HG03469 (cell line): ENCODE results near the gene CD53.

Experiments
- ATAC-seq: cut with Tn5 transposase; IDR thresholded peaks from one replicate; pipeline ENCODE4 v1.9.1; 2021; ENCODE audit warnings: mild to moderate bottlenecking, moderate library complexity, moderate number of reproducible peaks; ENCODE audit not compliant: unreplicated experiment

Gene CD53

DNA sequence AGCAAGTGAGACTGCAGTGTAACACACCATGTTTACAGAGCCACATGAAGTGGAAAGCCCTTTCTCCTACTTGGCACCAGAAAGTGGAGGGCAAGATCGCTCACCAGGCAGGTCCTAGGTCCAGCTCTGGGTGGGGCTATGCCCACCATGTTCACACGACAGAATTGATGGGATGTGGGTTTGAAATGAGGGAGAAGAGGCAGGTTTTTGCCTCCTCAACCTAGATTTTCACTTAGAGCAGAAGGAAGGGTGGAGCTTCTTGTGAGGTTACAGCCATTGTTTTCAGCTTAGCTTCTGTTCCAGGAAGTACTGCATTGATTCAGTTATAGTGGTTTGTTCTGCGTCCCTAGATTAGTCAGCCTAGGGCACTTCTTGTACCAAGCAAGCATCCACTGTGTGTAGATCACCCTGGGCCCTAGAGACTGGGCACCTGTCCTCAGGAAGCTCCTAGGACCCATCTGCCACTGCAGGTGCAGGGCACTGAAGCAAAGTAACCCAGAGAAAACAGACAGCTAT, 2.3 kb downstream of the CD53 start:
- ATAC-seq: peak; percentile 32

DNA sequence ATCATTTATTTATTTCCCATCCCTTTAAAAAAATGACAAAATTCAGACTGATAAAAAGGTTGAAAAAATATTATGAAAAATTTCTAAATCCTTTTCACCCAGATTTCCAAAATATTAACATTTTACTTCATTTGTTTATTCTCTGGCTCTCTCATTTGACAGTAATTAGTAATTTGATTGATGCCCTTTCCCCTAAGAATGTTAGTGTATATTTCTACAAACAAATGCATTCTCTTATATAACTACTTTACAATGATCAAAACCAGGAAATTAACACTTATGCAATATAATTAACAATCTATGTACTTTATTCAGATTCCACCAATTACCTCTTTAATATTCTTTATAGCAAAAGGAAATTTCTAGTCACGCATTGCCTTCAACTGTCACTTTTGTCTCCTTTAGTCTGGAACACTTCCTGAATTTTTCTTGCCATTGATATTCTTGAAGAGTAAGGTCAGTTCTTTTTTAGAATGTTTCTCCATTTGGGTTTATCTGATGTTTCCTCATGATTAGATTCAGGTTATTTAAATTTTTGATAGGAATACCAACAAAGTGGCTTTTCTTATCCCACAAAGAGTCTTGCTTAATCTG, 3.9 kb downstream of the CD53 start:
- ATAC-seq: no peak

DNA sequence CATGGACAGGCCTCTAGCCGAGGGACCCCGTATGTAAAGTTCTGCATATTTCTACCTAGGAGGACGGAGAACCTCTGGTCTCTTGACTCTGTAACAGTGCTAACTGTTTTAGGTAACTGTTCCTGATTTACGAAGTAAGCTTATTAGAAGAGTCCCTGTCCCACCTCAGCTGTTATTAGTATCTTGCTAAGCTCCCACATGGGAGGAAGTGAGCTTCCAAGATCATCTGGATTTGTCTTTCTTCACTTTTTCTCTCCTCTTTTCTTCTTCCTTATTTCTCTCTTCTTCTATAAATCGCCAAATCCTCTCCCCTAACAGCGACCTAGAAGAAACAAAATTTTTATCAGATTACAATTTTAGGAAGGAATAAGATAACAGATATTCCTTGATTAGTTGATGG, 4.4 kb downstream of the CD53 start:
- ATAC-seq: no peak

DNA sequence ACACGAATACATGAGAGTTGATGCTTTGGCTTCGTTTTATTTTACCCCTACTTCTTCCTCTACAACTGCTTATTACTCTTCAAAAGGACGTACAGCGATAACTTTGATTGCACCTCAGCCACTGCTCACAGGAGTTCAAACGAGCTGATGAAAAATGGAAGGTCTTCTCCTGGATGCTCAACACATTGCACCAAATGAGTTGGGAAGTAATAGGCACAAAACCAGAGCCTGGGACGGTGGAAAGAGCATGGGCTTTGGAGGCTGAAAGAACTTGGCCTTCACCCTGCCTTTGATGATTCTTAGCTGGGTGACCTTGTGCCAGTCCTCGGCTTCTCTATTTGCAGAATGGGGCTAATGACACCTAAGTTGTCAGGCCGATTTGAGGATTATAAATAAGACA, 4.8 kb downstream of the CD53 start:
- ATAC-seq: no peak

DNA sequence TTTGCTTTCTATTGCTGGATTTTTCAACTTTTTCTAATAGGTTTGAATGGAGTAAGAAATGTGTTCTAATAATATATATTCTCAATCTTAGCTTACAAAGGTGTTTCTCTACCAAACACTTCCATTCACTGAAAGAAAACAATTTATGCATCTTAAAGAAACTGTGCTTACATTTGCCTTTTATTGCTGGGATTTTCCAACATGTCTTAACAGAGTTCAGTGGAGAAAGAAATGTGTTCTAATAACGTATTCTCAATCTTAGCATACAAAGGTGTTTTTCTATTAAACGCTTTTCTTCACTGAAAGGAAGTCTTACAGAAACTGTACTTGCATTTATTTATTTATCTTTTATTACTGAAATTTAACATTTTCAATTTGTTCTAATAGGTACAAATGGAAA, 5.6 kb downstream of the CD53 start:
- no peak for ATAC-seq

DNA sequence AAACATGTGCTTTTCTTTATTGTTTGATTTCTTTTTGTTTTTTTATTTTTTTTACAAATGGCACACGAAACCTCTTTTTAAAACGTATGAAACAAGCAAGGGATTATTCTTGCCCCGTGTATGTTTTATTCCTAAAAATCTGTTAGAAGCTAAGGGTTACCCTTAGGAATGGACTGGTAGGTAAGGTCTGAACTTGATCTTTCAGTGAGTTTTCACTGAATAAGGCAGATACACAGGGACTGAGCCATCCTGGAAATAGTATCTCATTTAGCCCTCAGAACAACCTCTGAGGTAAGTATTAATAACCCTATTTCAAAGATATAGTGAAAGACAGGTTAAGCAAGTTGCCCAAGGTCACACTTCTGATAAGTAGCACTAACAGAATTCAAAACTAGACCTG, 6.0 kb downstream of the CD53 start:
- no peak for ATAC-seq

DNA sequence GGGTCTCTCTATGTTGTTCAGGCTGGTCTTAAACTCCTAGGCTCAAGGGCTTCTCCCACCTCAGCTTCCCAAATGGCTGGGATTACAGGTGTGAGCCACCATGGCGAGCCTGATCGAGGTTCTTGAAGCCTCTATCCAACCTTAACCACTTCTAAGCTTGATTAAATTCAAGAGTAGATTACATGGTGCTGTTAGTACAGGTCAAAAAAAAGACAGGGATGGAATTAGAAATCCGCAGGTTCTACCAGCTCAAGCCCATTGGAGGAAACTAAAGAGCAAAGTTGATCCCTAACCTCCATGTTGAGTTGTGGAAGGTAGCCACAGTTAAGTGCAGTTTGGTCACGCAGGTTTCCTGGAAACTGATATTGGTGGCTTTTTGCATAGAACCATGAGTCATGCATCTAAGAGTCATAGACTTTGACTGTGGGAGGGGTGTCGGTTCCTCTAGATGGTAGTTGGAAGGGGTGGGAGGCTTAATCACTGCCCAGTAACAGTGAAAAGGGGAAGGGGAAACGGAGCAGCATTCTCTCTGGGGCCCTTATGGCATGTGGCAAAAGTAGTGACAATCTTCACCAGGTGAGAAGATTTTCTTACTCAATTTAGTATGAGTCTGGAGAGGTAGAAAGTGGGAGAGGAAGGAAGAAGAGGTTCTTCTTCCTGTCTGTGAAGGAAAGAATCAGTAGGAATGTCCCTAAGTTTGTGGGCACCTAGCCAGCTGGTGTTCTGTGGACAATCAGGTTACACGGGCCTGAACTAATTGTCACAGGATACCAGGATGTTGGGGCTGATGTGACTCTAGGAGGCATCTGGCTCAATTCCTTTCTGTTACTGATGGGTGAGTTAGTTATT, 7.0 kb downstream of the CD53 start:
- ATAC-seq: no peak

DNA sequence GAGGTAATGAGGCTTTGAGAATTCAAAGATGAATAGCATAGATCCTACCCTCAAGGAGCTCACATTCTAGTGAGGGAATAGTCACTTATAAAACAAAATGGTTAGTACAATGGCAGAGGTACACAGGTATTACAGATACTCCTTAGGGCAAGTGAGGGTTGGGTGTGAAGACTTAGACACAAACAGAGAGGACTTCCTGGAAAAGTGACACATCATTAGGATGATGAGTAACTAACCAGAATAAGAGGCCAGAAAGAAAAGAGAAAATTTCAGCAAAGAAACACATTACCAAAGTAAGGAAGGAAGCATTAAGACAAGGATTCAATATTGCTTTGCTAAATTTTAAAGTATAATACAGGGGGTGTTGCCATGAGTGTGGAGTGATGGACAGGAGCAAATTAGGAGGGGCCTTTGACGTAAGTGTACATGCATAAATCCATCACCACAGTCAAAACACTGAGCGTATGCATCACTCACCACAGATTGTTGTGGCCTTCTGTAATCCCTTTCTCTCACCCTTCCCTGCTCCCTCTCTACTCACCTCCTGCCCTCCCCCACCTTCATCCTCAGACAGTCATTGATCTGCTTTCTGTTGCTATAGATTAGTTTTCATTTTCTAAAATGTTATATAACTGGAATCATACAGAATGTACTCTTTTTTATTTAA, 7.9 kb downstream of the CD53 start:
- no peak for ATAC-seq

DNA sequence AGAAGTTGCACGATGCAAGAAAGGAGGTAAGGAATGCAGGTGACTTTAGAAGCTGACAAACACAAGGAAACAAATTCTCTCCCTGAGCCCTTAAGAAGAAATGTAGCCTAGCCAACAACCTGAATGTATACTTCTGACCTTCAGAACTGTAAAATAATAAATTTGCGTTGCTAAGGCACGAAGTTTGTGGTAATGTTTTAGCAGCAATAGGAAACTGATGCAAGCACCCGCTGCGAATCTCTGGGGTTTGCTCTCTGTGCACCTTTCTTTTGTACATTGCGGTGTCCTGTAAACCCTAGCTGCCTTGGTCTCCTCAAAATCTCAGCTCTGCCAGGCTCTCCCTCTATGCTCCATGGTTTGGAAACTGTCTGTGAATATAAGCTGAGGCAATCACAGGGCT, 15.1 kb downstream of the CD53 start:
- ATAC-seq: no peak

DNA sequence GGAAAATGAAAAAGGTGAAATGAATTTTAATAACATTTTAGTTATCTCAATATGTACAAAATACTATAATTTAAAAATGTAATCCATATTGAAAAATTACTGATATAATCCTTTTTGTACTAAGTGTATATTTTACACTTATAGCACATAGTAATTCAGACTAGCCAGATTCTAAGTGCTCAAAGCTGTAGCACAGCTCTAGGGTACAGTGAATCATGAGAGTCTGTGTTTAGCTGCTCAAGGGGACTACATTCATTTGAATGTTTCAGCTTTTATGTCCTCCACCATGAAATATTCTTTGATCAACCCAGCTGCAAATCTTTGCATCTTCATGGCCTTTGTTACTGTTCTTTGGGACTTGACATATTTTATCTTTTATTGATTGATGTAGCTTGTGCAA, 15.7 kb downstream of the CD53 start:
- ATAC-seq: no peak

DNA sequence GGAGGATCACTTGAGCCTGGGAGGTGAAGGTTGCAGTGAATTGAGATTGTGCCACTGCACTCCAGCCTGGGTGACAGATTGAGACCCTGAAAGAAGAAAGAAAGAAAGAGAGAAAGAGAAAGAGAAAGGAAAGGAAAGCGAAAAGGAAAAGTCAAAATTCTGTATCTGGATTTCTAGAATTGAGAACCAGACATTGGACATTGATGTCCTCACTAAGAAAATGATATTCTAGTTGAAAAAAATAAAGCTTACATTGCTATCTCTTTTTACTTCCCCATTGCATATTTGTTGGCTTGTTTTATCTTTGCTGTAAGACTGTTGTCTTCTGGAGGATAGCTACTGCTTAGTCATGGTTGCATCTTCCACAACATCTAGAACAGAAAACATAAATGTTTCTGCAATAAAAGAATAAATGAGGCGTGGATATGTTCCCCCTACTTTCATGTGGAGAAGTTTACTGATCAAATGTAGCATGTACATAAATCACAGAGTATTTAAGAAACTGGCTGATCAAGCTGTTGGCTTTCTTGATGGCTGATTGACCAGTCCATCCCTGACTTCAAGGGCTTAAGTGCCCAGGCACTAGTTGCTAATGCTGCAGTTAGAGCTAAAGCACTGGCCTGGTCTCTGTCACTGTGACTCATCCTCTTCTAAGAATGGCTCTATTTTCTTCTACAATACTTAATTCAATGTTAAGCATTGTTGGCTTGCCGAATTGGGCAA, 17.7 kb downstream of the CD53 start:
- no peak for ATAC-seq

DNA sequence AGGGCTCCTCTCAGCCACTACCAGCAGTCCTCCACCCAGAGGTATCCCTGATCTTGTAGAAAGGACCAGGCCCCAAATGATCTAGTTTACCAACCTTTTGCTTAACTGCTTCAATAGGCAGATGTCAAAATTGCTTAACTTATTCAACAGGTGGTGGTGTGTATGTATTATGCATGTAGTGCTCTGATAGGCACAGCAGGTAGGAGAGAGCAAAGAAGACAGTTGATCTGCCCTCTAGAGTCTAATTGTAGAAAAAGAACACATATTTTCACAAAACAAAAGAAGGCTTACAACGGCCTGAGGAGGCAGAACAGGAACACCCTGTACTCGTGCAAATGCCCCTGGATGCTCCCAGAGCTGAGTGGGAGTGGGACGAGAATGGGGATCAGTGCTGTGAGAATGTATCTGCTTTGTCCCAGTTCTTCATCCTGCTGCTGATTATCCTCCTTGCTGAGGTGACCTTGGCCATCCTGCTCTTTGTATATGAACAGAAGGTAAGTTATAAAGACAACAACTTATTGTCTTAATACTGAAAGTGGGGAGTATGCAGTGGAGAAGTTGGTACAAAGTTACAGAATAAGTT, 21.1 kb downstream of the CD53 start:
- no peak for ATAC-seq

DNA sequence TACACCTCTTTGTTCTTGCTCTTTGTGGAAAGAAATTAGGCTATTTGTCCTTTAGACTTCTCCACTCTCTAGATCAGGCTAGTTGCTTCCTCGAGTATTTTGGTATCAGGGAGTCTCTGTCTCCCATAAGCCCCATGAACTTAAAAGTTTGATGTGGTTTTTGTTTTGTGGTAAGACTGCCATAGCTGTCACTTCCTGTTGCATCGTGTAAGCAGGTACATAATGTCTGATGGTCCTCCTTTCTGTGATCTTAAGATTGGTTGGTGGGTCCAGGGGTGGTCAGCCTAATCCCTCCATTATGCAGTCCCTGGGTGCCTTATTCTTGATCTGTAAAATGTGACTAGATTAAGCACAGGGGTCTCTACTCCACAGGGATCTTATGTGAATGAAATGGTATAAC, 23.1 kb downstream of the CD53 start:
- no peak for ATAC-seq

DNA sequence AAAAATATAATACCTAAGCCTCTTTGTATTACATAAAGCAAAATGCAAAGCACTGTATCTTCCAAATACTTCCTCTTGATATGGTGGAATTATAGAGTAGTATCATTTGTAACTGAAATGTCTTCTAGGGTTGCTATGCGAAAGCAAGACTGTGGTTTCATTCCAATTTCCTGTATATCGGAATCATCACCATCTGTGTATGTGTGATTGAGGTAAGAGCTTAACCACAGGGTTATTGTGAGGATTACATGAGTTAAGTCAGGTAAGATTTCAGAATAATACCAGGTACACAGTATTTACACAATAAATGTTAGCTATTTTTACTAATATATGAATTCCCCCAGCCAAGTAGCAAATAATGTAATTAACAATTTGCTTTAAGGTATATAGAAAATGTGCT, 24.7 kb downstream of the CD53 start:
- ATAC-seq: no peak

DNA sequence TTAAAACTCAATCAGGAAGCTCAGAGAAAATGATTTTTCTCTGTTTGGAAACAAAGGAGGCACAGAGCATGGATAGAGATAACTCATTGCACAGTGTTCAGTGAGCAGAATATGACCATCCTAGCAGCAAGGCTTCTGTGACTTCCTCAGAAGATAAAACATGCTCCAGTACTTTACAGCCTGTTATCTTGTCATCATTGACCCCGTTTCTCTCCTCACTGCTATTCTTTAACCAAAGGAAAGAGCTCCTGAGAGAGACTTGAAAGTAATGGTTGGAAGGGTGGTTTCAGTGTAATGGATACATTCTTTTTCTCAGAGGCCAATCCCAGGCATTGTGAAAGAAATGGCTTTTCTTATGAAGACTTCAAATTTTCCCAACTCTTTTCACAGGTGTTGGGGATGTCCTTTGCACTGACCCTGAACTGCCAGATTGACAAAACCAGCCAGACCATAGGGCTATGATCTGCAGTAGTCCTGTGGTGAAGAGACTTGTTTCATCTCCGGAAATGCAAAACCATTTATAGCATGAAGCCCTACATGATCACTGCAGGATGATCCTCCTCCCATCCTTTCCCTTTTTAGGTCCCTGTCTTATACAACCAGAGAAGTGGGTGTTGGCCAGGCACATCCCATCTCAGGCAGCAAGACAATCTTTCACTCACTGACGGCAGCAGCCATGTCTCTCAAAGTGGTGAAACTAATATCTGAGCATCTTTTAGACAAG, 25.9 kb downstream of the CD53 start:
- ATAC-seq: no peak

DNA sequence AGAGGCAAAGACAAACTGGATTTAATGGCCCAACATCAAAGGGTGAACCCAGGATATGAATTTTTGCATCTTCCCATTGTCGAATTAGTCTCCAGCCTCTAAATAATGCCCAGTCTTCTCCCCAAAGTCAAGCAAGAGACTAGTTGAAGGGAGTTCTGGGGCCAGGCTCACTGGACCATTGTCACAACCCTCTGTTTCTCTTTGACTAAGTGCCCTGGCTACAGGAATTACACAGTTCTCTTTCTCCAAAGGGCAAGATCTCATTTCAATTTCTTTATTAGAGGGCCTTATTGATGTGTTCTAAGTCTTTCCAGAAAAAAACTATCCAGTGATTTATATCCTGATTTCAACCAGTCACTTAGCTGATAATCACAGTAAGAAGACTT, 26.5 kb downstream of the CD53 start:
- no peak for ATAC-seq

DNA sequence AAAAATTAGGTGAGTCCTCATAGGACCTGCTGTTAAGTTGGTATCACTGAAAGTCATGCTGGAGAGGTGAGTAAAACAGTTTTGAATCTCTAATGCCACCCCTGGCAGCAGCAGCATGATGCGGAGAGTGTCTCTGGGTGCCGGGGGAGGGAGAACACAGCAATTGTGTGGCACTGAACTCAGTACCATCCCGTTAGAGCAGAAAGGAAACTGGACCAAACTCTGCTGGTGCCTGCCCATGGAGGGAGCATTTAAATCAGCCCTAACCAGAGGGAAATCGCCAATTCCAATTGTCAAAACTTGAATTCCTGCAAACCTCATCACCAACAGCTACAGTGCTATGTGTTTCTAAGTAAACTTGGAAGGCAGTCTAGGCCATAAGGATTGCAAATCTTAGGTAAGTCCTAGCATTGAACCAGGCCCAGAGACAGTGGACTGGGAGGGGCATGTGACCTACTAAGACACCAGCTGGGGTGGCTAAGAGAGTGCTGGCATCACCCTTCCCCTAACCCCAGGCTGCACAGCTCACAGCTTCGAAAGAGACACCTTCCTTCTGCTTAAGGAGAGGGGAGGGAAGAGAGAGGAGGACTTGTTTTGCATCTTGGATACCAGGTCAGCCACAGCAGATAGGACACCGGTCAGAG, 30.0 kb downstream of the CD53 start:
- no peak for ATAC-seq

DNA sequence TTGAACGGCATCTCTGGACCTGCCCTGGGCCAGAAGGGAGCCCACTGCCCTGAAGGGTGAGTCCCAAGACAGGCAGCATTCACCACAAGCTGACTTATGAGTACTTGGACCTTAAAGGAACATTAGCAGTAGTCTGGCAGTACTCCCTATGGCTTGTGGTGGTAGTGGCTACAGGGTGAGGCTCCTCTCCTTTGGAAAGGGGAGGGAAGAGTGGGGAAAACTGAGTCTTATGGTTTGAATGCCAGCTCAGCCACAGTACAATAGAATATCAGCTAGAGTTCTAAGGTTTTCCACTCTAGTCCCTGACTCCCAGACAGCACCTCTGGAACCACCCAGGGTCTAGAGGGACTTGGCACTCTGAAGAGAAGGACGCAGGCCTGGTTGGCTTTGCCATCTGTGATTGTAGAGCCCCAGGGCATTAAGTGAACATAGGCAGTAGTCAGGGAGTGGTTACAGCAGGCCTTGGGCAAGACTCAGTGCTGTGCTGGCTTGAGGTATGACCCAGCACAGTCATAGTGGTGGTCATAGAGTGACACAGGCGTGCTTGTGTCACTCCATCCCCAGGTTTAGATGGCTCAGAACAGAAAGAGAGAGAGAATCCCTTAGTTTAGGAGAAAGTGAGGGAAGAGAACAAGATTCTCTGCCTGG, 31.0 kb downstream of the CD53 start:
- ATAC-seq: no peak

DNA sequence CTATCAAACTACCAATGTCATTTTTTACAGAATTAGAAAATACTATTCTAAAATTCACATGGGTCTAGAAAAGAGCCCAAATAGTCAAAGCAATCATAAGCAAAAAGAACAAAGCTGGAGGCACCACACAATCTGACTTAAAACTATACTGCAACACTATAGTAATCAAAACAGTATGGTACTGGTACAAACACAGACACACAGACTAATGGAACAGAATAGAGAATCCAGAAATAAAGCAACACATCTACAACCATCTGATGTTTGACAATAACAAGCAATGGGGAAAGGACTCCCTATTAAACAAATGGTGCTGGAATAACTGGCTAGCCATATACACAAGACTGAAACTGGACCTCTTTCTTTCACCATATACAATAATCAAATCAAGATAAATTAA, 39.8 kb downstream of the CD53 start:
- ATAC-seq: no peak
